GF-D8 (cell line): ENCODE measurements around the gene RGS6.

Experiments used
- DNase-seq: peaks from one replicate; lab custom pipeline; 2025; lab: John Stamatoyannopoulos, UW

RGS6 gene

GRCh38 chr14:72554994-72555608 is 622.9 kb downstream of the RGS6 start:
- DNase-seq: no peak

DNA sequence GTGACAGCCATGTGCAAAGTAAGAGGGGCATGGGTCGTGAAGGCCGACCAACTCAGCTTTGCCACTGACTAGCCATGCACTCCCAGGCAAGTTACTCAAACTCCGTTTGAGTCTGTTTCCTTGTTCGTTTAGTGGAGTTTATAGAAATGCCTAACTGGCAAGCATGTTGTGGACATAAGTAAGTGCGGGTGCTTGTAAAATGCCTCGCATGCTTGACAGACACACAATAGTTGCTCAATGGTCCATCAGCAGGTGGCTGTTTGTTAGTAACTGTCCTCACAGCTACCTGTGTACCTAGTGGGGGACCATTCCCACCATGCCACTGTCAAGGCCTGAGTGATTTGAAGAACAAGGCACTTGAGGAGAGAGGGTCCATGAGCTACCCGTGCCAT is 623.4 kb downstream of the RGS6 start:
- no peak for DNase-seq

DNA sequence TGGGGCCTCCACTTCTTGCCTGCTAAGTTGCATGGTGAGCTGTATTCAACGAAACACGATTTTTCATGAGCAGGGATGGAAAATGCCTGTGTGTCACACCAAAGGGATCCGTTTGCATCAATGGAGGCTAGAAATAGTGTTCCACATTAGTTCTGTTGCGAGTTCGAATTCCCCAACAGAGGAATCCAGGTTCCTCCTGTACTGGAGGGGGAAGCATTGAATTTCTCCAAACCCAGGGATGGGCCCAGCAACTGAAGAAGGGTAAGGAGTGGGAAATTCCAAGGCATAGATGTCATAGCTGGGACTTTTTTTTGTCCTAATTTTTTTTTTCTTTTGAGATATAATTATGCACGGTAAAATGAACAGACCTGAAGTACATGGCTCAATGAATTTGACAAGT is 625.4 kb downstream of the RGS6 start:
- DNase-seq: no peak

DNA sequence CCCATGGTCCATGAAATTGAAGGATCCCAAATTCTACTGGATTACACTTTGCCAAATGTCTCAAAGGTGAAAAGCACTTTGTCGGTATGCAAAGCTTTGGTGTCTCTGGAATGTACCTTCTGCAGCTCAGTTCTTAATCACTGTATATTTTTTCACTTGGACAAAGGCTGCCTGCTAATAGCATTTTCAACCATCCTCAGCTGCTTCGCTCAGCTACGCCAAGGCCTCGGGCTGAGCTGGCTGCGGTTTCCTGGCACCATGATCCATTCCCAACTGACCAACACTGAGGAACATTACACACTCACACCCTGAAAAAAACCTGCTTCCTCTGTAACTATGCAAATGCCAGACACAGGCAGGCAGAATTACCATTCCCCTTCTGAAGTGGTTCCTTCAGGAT is 626.5 kb downstream of the RGS6 start:
- DNase-seq: no peak

- DNase-seq: no peak
These were observed 627.0 kb downstream of the RGS6 start for GRCh38 chr14:72559202-72559601.

GRCh38 chr14:72559669-72560255 is 627.5 kb downstream of the RGS6 start:
- DNase-seq: no peak

DNA sequence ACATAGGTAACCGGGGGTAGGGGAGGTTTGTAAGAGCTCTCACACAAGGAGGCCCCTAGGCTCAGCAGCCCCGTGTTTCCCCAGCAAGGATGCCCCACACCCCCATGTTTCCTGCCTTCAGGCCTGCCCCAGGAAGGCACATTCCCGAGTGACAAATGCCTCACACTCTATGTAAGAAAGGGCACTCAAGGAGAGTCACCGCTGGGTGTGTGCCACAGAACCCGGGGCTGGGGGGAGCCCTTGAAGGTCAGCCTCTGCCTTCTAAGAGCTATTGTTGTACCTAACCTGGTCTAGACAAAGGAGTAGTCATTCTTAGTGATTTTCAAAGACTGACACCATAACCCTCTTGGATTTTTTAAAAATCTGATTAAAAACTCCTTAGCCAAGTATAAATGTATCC is 628.1 kb downstream of the RGS6 start:
- DNase-seq: no peak

DNA sequence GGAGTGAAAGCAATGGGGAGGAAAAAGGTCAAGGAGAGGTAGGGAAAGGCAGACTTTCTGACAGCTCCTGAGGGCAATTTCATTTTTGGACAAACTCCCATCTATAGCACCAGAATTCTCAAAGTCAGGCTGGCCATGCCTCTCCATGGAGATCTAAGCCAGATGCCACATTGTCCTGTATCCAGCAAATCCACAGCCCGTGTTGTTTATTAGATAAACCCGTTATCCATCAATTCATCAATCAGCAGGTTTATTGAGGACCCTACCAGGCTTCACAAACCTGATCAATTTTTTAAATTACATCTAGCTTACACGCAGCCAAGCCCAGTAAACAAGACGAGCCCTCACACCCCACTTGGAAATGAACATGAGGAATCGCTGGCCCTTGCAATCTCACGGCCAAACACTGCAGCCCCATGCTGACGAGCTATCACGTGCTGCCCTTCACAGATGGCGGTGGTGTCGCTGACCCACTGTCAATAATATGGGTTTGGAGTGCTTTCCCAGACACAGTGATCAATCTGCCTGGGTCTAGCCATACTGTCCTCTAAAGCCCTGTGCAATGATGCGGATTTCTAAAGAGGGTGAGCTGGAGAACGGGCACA is 628.8 kb downstream of the RGS6 start:
- no peak for DNase-seq

GRCh38 chr14:72562300-72562699 is 630.1 kb downstream of the RGS6 start:
- DNase-seq: no peak

DNA sequence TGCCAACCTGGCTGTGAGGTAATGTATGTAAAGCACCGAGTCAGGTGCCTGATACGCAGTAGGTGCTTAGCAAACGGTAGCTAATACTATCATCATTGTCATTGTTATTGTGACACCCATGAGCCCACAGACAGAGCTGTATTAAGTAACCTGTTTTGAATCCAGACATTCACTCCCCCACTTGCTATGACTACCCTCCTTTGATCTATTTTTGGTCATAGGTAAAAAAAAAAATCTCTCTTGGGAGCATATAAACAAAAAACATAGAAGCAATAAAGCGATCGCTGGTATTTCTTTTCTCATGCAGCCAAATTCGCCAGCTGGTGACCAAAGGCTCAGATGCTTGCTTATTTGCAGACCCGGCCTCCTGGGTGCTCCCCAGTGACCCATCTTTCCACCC is 631.4 kb downstream of the RGS6 start:
- DNase-seq: no peak

DNA sequence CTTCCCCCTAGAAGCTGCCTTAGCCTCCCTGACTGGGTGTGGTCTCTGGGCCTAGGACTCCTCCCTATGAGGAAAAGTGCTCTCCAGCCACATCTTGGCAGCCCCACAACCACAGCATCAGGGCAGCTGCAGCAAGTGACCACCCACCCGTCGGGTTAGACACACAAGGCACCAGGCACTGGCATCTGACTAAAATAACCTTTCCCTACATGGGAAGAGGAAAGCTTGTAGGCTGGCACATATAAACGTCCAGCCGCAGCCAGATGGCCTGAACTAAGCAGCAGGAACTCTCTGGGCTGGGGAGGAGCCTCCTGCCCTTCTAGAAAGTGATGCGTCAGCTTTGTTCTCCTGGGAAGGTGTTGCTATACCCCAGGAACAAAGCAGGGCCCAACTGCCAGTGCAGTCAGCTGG is 632.9 kb downstream of the RGS6 start:
- DNase-seq: no peak

DNA sequence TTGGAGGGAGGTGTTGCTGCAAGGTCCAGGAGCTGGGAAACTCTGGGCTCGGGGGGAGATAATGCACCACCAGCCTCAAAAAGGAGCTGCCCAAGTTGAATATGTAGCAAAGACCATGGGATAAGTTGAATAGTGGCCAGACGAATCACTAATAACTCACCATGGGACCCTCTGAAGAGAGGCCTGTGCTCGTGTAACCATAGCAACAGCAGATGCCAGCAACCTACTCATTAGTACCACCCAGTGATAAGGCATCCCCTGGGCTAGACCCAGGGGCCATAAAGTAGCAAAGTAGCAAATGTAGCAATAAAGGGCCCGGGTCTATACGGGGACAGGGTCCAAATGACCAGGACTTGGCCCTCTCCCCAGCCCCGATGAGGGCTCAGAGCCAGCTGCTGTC is 633.7 kb downstream of the RGS6 start:
- no peak for DNase-seq

DNA sequence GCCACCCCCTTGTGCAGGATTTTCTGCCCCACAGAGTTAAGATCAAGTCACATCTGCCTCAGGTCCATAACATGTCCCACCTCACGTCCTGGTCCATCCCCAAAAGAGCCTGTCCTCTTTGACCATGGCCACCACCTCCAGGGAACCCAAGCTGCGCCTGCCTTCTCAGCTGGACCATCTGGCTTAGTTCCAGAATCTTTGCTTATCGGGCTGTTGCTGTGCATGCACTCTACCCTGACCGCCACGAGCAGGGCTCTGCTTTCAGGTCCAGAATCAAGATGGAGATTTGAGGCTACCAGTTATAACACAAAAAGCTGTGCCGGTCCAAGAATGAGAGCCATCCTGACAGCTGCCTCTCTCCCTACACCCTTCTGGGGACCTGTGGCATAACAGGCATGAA is 635.0 kb downstream of the RGS6 start:
- no peak for DNase-seq

DNA sequence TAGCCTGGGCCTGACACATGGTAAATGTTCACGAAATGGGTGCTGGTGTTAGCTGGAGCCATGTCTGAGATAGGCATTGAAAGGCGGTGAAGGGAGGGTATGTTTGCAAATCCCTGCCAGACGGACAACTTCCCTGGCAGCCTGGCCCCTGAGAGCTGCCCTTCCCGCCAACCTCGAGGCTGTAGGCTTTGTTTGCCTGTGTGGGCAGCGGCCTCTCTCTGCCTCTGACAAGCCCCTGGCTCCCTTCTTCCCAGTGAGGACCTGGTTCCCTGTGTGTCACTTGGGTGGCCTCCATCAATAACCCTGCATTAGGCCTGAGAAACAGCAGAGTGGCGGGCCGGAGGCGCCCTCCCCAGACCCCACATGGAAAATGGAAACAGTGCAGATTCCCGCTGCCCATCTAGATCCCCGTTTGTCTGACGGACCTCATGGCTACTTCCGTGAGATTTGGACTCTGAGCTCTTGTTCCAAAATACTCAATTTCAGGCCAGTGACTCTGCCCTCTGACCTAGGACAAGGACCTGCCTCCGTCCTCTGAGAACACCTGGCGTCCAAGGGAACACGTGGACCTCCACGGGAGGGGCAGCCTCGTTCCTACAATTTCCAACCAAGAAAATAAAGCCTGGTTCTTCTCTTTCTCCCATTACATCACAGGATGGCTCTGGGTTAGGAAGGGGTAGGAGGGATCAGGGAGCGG is 636.2 kb downstream of the RGS6 start:
- no peak for DNase-seq

DNA sequence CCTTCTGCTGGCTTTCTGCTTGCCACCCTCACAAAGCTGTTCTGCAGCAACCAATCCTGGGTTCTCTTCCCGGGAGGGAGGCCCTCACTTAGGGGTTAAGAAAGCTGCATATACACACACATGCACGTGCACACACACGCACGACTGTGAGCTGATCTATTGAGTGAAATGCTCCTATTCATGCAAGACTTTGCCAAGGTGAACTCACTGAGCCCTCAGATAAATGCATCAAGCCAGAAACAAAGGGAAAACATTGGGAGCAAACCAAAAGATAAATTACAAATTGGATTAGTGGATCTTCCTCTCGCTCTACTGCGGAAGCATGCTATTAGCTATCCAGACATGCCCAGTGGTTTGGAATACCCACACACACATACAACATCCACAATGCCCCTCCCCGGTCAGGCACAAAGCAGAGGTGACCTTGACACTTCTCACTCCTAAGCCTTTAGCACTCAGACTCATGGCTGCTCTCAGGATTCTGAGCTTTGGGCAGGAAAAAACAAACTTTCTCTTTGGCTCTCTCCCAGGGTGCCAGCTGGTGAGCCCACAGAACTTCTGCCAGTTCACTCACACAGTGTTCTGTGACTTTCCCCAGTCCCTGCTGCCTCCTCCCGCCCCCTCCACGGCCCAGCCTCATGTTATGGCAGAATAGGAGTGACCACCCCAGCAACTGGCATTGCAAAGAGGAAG is 641.6 kb downstream of the RGS6 start:
- DNase-seq: no peak

DNA sequence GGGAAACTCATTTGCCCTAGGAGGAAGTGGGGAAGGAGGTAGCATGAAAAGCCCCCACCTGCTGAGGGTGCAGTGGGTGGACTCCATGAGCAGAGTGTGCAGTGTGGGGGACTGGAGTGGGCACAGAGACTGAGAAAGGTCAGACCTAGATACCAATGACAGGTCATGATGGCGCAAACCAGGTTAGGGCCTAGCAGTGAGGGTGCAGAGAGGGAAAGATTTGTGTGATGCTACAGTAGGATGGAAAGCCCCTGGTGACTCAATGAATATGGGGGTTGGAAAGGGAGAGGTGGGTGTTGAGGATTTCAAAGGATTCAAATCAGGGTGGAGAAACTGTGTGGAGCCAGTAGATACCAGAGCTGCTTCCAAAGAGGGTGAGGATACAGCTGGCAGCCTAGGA is 642.5 kb downstream of the RGS6 start:
- DNase-seq: no peak

- no peak for DNase-seq
These were observed 644.0 kb downstream of the RGS6 start for GRCh38 chr14:72576258-72576657.

DNA sequence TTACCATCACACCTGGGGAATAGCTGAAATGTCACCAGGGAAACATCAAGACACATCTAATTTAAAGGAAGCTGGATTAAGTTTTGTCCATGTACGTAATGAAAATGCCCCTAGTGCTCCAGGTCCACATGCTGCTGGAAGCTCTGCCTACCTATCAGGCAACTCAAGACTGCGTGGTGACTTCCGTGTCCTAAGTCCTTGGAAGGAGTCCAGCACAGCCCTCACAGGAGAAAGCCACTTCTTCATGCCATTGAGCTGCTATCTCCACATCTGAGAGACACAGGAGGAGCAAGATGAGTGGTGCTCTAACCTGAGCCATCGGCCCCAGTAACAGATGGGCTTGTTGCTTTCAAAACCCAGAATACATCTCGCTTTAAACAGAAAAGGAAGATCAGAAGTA is 645.3 kb downstream of the RGS6 start:
- DNase-seq: no peak

GRCh38 chr14:72578514-72578913 is 646.3 kb downstream of the RGS6 start:
- DNase-seq: no peak

GRCh38 chr14:72582582-72582981 is 650.4 kb downstream of the RGS6 start:
- no peak for DNase-seq

GRCh38 chr14:72583316-72584272 is 651.4 kb downstream of the RGS6 start:
- DNase-seq: no peak

DNA sequence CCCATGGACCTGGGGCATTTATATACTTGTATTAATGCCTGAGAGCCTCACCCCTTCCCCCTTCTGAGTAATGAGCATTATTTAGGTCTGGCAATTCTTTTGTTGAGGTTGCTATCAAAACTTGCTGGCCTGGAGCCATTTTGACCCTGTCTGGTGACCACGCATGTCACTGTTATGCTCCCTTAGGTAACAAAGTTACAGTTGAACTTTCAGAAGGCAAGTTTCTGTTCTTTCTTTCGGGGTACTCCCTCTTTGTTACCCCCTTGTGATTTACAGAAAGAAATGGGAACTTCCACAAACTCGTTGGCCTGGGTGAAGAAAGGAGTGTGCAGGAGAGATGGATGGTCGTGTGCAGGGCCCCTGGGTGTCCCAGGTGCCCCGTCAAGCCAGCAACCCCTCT is 656.3 kb downstream of the RGS6 start:
- no peak for DNase-seq
